ENCODE data around the gene GSC. TPM values are rescaled to one million over a fixed set of nuclear protein-coding genes. Genes with fewer than 3 reads are reported as not detected.

GSC gene
- total RNA-seq, 1 experiment from 2014 or later = not detected

DNA sequence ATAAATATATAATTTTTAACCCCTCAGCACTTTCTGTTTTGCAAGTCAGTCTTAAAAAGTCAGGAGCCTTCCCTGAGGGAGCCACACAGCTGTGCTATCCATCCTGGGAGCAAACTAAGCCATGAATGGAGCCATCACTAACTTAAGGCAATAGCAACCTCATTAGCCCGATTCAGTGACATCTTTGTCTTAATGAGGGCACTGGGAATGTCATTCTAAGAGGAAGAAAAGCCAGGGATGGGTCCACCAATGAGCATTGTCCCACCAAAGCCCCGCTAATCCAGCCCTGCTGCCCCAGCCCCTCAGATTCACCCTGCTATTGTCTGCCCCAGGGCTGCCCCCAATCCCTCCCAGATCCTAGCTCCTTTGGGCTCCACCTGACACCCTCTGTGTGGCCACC is 19.5 kb downstream of the GSC start:
- Histone ChIP-seq H2BK15ac (ENCODE audit: low read depth, low read length) (no peak overlapping the region), H2BK120ac (ENCODE audit: low read depth, low read length, poor library complexity, severe bottlenecking) (no peak overlapping the region), H4K91ac (ENCODE audit: insufficient read length, low read depth, low read length) (no peak overlapping the region), H4K20me1 (ENCODE audit: control insufficient read depth, insufficient read depth, insufficient read length) (no peaks in the 10 kb centered on the region), H4K8ac (replicated peaks; ENCODE audit: insufficient read length, low read depth, low read length) (no peak overlapping the region), H3K27ac (ENCODE audit: insufficient read length, low read depth, low read length) (no peak overlapping the region), H2BK20ac (ENCODE audit: low read depth, low read length, poor library complexity, severe bottlenecking) (no peak overlapping the region), H2AFZ (ENCODE audit: low read length) (no peak overlapping the region), H4K5ac (ENCODE audit: insufficient read length, low read depth, low read length) (no peak overlapping the region), H3K79me1 (ENCODE audit: insufficient read depth, low read depth, low read length, poor library complexity, severe bottlenecking) (no peaks in the 10 kb centered on the region), H3K18ac (ENCODE audit: insufficient read length, low read depth, low read length) (no peak overlapping the region), H3K4me1 (ENCODE audit: insufficient read depth, low read length) (no peaks in the 10 kb centered on the region), H3K4me2 (ENCODE audit: insufficient read depth, insufficient read length, low read length) (no peak overlapping the region), H3T11ph (ENCODE audit: low read length) (no peak overlapping the region), H2AK5ac (ENCODE audit: insufficient read length, low read length) (no peak overlapping the region), H3K27me3 (ENCODE audit: insufficient read depth, low read length) (no peaks in the 10 kb centered on the region), H3K9ac (ENCODE audit: extremely low read depth, insufficient read length, low read length) (no peak overlapping the region), H3K79me2 (ENCODE audit: insufficient read depth, low read length) (no peaks in the 10 kb centered on the region), H3K56ac (ENCODE audit: insufficient read length, low read depth, low read length) (no peak overlapping the region), H2BK5ac (ENCODE audit: insufficient read length, low read length) (no peak overlapping the region), H2BK12ac (ENCODE audit: insufficient read length, low read depth, low read length) (no peak overlapping the region), H3K9me3 (ENCODE audit: control insufficient read depth, low read depth, low read length) (no peaks in the 10 kb centered on the region), H3K23ac (ENCODE audit: insufficient read length, low read depth, low read length) (no peak overlapping the region), H3K23me2 (ENCODE audit: insufficient read length, low read depth, low read length, poor library complexity, severe bottlenecking) (no peaks in the 10 kb centered on the region), H3K14ac (ENCODE audit: insufficient read depth, low read length) (no peak overlapping the region), H3K4ac (ENCODE audit: low read depth, low read length) (no peak overlapping the region; the same call in 1 of the 2 replicates)
- peaks cover 17% of the 10 kb centered on the region for H3K27me3 Mint-ChIP-seq (ENCODE audit: low read depth)
- no peaks in the 10 kb centered on the region for H3K36me3 Mint-ChIP-seq (ENCODE audit: insufficient read depth in 1 of 3, low read depth in 3 of 3)
- no CpG with 5 or more reads among the region's 2 CpGs for WGBS (ENCODE audit: extremely low coverage, insufficient read length, low lambda C conversion rate)
- TF ChIP-seq, protein P1, sequence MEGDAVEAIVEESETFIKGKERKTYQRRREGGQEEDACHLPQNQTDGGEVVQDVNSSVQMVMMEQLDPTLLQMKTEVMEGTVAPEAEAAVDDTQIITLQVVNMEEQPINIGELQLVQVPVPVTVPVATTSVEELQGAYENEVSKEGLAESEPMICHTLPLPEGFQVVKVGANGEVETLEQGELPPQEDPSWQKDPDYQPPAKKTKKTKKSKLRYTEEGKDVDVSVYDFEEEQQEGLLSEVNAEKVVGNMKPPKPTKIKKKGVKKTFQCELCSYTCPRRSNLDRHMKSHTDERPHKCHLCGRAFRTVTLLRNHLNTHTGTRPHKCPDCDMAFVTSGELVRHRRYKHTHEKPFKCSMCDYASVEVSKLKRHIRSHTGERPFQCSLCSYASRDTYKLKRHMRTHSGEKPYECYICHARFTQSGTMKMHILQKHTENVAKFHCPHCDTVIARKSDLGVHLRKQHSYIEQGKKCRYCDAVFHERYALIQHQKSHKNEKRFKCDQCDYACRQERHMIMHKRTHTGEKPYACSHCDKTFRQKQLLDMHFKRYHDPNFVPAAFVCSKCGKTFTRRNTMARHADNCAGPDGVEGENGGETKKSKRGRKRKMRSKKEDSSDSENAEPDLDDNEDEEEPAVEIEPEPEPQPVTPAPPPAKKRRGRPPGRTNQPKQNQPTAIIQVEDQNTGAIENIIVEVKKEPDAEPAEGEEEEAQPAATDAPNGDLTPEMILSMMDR (conservative IDR thresholded peaks at IDR 0.05) = no peak
- no peak overlapping the region; a peak in 1 of 7 replicates for H3K27ac Mint-ChIP-seq
- no peak for DNase-seq
- H3K9me3 Mint-ChIP-seq = no peaks in the 10 kb centered on the region; a peak in 1 of 5 replicates
- peaks cover 0 to 3% of the 10 kb centered on the region in 2 experiments; a peak in 2 of 4 replicates for H3K4me1 Mint-ChIP-seq
- no peak overlapping the region for H3K4me3 Mint-ChIP-seq

Measured in H9 (cell line).